ENCODE results near the gene EPN3.

DNA sequence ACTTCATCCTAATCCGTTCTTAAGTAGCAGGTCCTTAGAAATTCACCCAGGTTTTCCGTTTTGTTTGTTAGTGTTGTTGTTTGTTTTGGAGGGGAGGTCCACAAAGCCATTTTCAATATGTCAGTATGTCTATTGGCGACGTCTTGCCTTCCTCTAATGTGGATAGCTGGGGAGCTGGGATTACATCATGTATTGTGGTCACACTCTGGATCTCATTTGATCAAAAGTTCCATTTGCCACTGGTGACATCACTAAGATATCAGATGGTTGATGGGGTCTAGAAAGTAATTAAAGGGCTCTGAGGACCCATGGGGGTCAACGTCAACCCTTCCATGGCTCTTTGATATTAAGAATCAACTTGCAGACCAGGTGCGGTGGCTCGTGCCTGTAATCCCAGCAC is 2.7 kb upstream of the EPN3 start:
- TF ChIP-seq, protein P1, sequence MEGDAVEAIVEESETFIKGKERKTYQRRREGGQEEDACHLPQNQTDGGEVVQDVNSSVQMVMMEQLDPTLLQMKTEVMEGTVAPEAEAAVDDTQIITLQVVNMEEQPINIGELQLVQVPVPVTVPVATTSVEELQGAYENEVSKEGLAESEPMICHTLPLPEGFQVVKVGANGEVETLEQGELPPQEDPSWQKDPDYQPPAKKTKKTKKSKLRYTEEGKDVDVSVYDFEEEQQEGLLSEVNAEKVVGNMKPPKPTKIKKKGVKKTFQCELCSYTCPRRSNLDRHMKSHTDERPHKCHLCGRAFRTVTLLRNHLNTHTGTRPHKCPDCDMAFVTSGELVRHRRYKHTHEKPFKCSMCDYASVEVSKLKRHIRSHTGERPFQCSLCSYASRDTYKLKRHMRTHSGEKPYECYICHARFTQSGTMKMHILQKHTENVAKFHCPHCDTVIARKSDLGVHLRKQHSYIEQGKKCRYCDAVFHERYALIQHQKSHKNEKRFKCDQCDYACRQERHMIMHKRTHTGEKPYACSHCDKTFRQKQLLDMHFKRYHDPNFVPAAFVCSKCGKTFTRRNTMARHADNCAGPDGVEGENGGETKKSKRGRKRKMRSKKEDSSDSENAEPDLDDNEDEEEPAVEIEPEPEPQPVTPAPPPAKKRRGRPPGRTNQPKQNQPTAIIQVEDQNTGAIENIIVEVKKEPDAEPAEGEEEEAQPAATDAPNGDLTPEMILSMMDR (tag by site-specific recombination; IDR thresholded peaks at IDR 0.05): no peak
- TF ChIP-seq TCF7L2 (IDR thresholded peaks at IDR 0.05; ENCODE audit: borderline replicate concordance, low read depth, low read length) (no peak), GFI1B (tag by site-specific recombination; IDR thresholded peaks at IDR 0.05) (no peak), ZNF792 (tag by site-specific recombination; IDR thresholded peaks at IDR 0.05) (no peak), ZNF777 (tag by site-specific recombination; IDR thresholded peaks at IDR 0.05; ENCODE audit: borderline replicate concordance) (no peak), BCL11A (tag by site-specific recombination; IDR thresholded peaks at IDR 0.05; ENCODE audit: low read depth) (no peak), ZNF677 (tag by site-specific recombination; IDR thresholded peaks at IDR 0.05) (no peak)
- TF ChIP-seq, protein P2, sequence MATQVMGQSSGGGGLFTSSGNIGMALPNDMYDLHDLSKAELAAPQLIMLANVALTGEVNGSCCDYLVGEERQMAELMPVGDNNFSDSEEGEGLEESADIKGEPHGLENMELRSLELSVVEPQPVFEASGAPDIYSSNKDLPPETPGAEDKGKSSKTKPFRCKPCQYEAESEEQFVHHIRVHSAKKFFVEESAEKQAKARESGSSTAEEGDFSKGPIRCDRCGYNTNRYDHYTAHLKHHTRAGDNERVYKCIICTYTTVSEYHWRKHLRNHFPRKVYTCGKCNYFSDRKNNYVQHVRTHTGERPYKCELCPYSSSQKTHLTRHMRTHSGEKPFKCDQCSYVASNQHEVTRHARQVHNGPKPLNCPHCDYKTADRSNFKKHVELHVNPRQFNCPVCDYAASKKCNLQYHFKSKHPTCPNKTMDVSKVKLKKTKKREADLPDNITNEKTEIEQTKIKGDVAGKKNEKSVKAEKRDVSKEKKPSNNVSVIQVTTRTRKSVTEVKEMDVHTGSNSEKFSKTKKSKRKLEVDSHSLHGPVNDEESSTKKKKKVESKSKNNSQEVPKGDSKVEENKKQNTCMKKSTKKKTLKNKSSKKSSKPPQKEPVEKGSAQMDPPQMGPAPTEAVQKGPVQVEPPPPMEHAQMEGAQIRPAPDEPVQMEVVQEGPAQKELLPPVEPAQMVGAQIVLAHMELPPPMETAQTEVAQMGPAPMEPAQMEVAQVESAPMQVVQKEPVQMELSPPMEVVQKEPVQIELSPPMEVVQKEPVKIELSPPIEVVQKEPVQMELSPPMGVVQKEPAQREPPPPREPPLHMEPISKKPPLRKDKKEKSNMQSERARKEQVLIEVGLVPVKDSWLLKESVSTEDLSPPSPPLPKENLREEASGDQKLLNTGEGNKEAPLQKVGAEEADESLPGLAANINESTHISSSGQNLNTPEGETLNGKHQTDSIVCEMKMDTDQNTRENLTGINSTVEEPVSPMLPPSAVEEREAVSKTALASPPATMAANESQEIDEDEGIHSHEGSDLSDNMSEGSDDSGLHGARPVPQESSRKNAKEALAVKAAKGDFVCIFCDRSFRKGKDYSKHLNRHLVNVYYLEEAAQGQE (tag by site-specific recombination; IDR thresholded peaks at IDR 0.05): no peak

All from HEK293 (cell line).